ENCODE data around the gene RAD23B.

RAD23B gene

GRCh38 chr9:107275530-107275929, 7.5 kb upstream of the RAD23B start:
- in situ Hi-C loops (cut with MboI; ENCODE audit: low pct_unique_long_range_greater_than_20kb, low sequenced_read_pairs, unreplicated experiment) = no loop called here
- DNase-seq (ENCODE audit: low spot score) = no peak
- TF ChIP-seq CTCF (IDR thresholded peaks at IDR 0.05; ENCODE audit: extremely low read depth, insufficient read depth, missing control alignments) = no peak

- no peak for TF ChIP-seq CTCF (IDR thresholded peaks at IDR 0.05; ENCODE audit: extremely low read depth, insufficient read depth, missing control alignments)
- DNase-seq (ENCODE audit: low spot score) = no peak
- in situ Hi-C loops (cut with MboI; ENCODE audit: low pct_unique_long_range_greater_than_20kb, low sequenced_read_pairs, unreplicated experiment) = no loop called here
Observed at GRCh38 chr9:107276966-107277710, 5.9 kb upstream of the RAD23B start.

- no peak for DNase-seq (ENCODE audit: low spot score)
- no peak for TF ChIP-seq CTCF (IDR thresholded peaks at IDR 0.05; ENCODE audit: extremely low read depth, insufficient read depth, missing control alignments)
- in situ Hi-C loops (cut with MboI; ENCODE audit: low pct_unique_long_range_greater_than_20kb, low sequenced_read_pairs, unreplicated experiment) = no loop called here
Observed at GRCh38 chr9:107277801-107278200, 5.3 kb upstream of the RAD23B start.

- in situ Hi-C loops (cut with MboI; ENCODE audit: low pct_unique_long_range_greater_than_20kb, low sequenced_read_pairs, unreplicated experiment) = no loop called here
- no peak for DNase-seq (ENCODE audit: low spot score)
- no peak for TF ChIP-seq CTCF (IDR thresholded peaks at IDR 0.05; ENCODE audit: extremely low read depth, insufficient read depth, missing control alignments)
Observed at GRCh38 chr9:107279086-107279485, 4.0 kb upstream of the RAD23B start.

- no peak for DNase-seq (ENCODE audit: low spot score)
- in situ Hi-C loops (cut with MboI; ENCODE audit: low pct_unique_long_range_greater_than_20kb, low sequenced_read_pairs, unreplicated experiment) = no loop called here
- TF ChIP-seq CTCF (IDR thresholded peaks at IDR 0.05; ENCODE audit: extremely low read depth, insufficient read depth, missing control alignments) = no peak
Observed at GRCh38 chr9:107280543-107280942, 2.5 kb upstream of the RAD23B start.

GRCh38 chr9:107281184-107281583, 1.9 kb upstream of the RAD23B start:
- in situ Hi-C loops (cut with MboI; ENCODE audit: low pct_unique_long_range_greater_than_20kb, low sequenced_read_pairs, unreplicated experiment) = no loop called here

More at GRCh38 chr9:107281184-107281583, 1.9 kb upstream of the RAD23B start:
- no peak for TF ChIP-seq CTCF (IDR thresholded peaks at IDR 0.05; ENCODE audit: extremely low read depth, insufficient read depth, missing control alignments)
- DNase-seq (ENCODE audit: low spot score) = no peak

All from GM13977 (cell line).